ENCODE results near the gene FA2H.

FA2H gene

GRCh38 chr16:74743668-74744299 lies 30.8 kb downstream of the FA2H start:
- peak; percentile 71 for DNase-seq (ENCODE audit: low read depth)

GRCh38 chr16:74743045-74743667 lies 31.5 kb downstream of the FA2H start:
- peak; percentile 20 for DNase-seq (ENCODE audit: low read depth)

- DNase-seq (ENCODE audit: low read depth), result peak; percentile 29
Observed at GRCh38 chr16:74742051-74742481, 32.6 kb downstream of the FA2H start.

GRCh38 chr16:74740795-74741304 lies 33.8 kb downstream of the FA2H start:
- peak; percentile 36 for DNase-seq (ENCODE audit: low read depth)

- no peak for DNase-seq (ENCODE audit: low read depth)
Observed at GRCh38 chr16:74739275-74739674, 35.3 kb downstream of the FA2H start.

- DNase-seq (ENCODE audit: low read depth), result no peak
Observed at GRCh38 chr16:74738816-74739215, 35.8 kb downstream of the FA2H start.

GRCh38 chr16:74738113-74738541 lies 36.5 kb downstream of the FA2H start:
- DNase-seq (ENCODE audit: low read depth), result peak; percentile 23

- no peak for DNase-seq (ENCODE audit: low read depth)
Observed at GRCh38 chr16:74737521-74737920, 37.1 kb downstream of the FA2H start.

- no peak for DNase-seq (ENCODE audit: low read depth)
Observed at GRCh38 chr16:74736531-74737157, 38.0 kb downstream of the FA2H start.

- DNase-seq (ENCODE audit: low read depth), result no peak
Observed at GRCh38 chr16:74735554-74735953, 39.1 kb downstream of the FA2H start.

- DNase-seq (ENCODE audit: low read depth), result no peak
Observed at GRCh38 chr16:74735162-74735452, 39.5 kb downstream of the FA2H start.

- peak; percentile 19 for DNase-seq (ENCODE audit: low read depth)
Observed at GRCh38 chr16:74734361-74735161, 40.1 kb downstream of the FA2H start.

- DNase-seq (ENCODE audit: low read depth), result no peak
Observed at GRCh38 chr16:74732707-74733350, 41.8 kb downstream of the FA2H start.

- no peak for DNase-seq (ENCODE audit: low read depth)
Observed at GRCh38 chr16:74731853-74732477, 42.7 kb downstream of the FA2H start.

GRCh38 chr16:74729783-74730683 lies 44.6 kb downstream of the FA2H start:
- no peak for DNase-seq (ENCODE audit: low read depth)

- no peak for DNase-seq (ENCODE audit: low read depth)
Observed at GRCh38 chr16:74727903-74728302, 46.7 kb downstream of the FA2H start.

- DNase-seq (ENCODE audit: low read depth), result no peak
Observed at GRCh38 chr16:74726716-74727115, 47.9 kb downstream of the FA2H start.

GRCh38 chr16:74725651-74726455 lies 48.8 kb downstream of the FA2H start:
- no peak for DNase-seq (ENCODE audit: low read depth)

- DNase-seq (ENCODE audit: low read depth), result peak; percentile 76
Observed at GRCh38 chr16:74724820-74725549, 49.6 kb downstream of the FA2H start.

Measured in EH (cell line).